Hepatocyte (in vitro differentiated cells): ENCODE measurements around the gene ARSJ.

ENCODE experiments used
- EZH2 ChIP-seq: fragments of 200-600 bp; sonication (generic); IDR thresholded peaks from 2 replicates; pipeline ENCODE4 v1.6.1; 2016; ENCODE audit warnings: antibody characterized with exemption, mild to moderate bottlenecking, borderline replicate concordance
- EZH2phosphoT487 ChIP-seq: fragments of 200-600 bp; sonication (generic); IDR thresholded peaks from one replicate; pipeline ENCODE4 v1.6.1; 2018; ENCODE audit warnings: antibody characterized with exemption, mild to moderate bottlenecking, low read depth, moderate library complexity; ENCODE audit not compliant: unreplicated experiment, severe bottlenecking

GRCh38 chr4:113878668-113879067, 100.8 kb downstream of the ARSJ start:
- no peak for TF ChIP-seq EZH2phosphoT487
- no peak for TF ChIP-seq EZH2
